GM18526 (cell line): ENCODE results near the gene ARFGAP1.

ENCODE experiments used
- POLR2A ChIP-seq: IDR thresholded peaks from 3 replicates; pipeline ENCODE4 v1.6.1; 2011; ENCODE audit not compliant: insufficient read length; ENCODE audit errors: extremely low read depth

ARFGAP1 gene

DNA sequence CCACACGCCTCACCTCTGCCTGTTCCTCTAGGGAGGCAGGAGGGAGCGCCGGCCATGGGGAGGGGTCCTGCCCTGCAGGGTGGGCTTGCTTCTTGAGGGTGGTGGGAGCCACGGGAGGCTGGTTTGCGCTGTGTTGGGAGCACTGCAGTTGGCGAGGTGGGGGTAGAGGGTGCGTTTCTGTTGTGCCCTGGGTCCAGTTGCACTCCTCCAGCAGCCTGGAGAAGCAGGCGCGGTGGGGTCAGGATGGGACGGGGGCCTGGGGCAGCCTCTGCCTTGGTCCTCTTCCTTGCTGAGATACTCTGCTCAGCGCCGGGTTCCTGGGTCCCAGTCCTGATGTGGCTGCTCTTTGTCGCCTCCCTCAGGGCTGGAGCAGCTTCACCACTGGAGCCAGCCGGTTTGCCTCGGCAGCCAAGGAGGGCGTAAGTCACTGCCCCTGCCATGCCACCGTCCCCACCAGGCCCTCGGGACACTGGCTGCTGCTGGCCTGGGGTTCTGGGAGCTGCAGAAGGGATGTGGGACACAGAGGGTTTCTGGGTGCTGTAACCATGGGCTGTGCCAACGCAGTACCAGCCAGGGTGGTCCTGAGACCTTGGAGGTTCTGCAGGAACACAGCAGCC lies 8.4 kb downstream of the ARFGAP1 start:
- no peak for TF ChIP-seq POLR2A

DNA sequence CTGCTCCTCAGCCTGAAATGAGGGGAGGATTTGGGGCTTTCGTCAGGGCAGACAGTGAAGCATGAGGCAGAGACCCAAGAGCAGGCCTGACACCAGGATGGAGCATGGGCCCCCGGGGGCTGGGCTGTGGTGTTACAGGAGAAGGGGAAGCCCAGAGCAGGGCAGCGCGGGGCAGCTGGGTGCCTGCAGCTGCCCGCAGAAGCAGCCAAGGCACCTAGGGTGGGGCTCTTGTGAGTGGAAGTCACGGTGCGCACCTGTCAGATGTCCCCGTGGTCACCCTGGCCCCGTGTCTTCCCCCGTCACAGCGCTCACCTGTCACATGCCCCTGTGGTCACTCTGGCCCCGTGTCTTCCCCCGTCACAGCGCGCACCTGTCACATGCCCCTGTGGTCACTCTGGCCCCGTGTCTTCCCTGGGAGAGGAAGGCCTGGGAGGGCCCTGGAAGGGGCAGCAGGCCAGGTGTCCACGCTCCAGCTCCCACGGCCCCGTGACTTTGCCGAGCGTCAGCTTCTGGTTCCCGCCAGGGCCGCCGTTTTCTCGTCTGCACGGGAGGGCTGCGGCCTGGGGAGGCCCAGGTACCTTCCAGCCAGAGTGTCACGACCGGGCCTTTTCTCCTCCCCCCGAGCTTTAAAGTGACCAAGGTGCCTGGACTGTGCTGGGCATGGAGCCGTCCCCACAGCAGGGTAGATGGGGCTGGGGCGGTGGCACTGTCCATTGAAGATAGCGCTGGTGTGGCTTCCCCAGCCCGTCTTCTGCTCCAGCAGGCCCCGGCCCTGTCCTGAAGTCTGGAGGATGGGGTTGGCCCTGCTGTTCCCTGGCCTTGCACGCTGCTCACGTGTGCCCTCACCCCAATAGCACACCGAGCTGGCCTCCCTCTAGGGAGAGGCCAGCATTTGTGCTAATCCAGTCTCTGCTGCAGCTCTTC lies 9.4 kb downstream of the ARFGAP1 start:
- TF ChIP-seq POLR2A, result no peak

DNA sequence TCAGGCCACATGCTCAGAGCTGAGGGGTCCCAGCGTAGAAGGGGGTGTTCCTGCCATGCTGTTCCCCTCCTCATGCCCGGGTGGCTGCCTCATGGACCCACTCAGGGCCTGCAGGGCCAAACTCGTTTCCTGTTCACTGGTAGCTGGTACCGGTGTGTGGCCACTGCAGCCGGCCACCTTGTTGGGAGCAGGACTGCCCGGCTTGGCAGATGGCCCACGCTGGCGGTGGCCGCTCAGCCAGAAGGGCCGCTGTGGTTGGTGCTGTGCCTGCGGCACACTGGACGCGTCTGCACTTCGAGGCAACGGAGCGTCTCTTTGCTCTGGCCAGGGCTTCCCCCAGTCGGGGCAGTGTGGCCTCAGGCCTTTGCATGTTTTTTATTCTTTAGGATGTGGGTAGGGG lies 10.3 kb downstream of the ARFGAP1 start:
- no peak for TF ChIP-seq POLR2A

DNA sequence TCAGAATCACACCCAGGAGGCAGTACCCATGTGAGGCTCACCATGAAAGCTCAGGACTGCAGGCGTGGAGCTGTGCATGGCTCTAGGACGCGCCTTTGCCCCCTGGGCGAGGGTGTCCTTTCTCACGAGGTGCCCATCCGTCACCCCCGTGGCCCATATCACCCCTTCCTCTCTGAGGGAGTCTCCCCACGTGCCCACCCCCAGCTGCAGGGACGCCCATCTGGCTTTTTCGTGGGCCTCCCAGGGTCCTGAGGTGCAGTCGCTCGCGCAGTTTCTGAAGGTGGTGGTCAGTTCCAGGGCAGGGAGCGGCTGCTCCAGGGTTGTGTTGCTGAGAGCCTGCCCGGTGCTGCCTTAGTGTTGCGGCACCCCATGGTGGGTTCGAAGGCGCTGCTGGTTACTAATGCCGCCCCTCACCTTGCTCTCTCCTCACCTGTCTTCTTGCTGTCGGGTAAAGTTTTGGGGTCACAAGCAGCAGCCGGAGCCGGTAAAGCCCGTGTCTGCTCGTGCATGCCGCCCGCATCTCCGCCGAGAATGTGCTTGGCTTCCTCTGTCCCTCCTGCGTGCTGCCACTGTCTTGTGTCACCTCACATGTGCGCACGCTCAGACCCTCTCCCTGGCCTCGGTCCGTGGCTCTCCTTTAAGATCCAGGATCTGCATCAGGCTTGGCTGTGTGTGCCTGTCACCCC lies 10.9 kb downstream of the ARFGAP1 start:
- TF ChIP-seq POLR2A, result no peak

DNA sequence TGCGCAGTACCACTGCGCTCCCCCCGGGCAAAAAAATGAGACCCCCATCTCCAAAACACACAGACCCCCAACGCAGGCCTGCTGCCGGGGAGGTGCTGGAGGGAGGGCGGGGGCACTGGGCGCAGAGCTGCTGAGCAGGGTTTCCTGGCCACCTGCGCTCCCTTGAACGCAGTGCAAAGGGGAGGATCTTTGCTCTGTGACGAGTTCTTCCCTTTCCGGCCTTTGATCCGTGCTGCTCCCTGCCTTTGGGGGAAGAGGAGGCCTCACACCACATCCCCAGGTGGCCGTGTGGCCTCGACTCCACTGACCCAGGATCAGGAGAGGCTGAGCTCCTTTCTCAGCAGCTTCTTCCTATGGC lies 11.4 kb downstream of the ARFGAP1 start:
- TF ChIP-seq POLR2A, result no peak

DNA sequence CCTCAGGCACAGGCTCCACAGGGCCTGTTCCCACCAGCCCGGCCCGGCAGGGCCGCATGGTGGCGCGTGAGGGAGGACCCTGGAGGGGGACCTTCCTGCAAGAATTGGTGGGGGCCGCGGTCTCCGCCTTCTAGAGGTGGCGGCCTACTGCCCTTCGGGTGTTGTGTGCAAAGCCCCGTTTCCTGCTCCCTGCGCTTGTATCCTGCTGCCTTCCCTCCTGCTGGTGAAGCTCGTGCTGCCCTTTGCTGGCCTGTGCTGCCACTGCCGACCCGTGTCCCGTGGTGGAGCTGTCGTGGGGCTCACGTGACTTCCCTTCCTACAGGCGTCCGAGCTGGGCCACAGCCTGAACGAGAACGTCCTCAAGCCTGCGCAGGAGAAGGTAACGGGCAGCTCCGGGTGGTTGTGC lies 11.9 kb downstream of the ARFGAP1 start:
- TF ChIP-seq POLR2A, result no peak

DNA sequence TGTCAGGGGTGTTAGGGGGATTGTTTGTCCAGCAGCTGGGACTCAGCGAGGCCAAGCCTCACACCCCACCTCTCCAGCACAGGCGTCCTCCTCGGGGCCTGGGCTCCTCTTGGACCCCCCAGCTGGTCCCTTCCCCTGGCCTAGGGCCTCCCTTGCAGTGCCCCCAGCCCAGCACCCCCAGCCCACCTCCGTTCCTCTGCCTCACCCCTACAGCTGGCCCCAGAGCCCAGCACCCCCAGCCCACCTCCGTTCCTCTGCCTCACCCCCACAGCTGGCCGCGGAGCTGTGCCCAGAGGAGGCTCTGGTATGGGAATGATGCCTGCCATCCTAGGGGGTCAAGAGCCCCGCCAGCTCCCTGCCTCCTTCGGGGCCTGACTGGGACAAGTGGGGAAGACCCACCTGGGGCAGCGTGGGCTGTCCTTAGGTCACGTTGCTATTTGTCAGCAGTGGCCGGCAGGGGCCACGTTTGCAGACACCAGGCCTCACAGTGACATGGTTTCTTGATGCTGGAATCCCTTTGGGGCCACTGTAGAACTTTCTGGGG lies 12.4 kb downstream of the ARFGAP1 start:
- no peak for TF ChIP-seq POLR2A

DNA sequence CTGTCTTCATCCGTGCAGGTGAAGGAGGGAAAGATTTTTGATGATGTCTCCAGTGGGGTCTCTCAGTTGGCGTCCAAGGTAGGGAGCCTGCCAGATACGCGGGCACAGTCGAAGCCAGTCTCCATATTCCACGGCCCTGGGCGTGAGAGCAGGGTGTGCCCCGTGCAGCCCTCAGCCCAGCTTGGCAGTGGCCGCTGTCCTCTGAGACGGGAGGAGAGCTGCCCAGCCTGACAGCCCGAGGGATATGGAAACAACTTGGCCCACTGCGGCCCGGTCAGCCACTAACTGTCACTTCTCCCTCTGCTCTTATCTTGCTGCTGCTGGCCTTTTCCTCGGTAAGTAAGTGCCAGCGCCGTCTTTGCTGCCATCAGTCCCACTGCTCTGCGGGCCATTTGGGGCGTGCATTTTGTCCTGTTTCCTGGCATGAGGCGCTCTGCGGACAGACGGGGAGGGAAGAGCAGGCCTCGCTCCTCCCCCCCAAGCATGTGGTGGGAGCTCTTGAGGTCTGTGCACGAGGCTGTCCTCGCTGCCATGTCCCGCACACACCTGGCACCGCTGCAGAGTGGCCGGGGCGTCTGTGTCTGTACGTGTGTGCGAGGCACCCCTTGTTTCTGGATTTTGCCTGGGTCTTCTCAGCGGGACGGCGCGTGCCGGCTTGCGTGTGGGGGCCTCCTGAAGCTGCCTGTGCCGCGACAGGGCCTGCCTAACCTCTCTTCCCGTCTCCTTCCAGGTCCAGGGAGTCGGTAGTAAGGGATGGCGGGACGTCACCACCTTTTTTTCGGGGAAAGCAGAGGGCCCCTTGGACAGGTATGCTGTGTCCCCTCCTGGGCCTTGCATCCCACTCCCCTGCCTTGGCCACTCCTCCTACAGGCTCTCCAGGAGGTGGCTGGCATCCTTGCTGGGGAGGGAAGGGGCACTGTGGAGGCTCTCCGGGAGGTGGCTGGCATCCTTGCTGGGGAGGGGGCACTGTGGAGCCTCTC lies 13.3 kb downstream of the ARFGAP1 start:
- no peak for TF ChIP-seq POLR2A

DNA sequence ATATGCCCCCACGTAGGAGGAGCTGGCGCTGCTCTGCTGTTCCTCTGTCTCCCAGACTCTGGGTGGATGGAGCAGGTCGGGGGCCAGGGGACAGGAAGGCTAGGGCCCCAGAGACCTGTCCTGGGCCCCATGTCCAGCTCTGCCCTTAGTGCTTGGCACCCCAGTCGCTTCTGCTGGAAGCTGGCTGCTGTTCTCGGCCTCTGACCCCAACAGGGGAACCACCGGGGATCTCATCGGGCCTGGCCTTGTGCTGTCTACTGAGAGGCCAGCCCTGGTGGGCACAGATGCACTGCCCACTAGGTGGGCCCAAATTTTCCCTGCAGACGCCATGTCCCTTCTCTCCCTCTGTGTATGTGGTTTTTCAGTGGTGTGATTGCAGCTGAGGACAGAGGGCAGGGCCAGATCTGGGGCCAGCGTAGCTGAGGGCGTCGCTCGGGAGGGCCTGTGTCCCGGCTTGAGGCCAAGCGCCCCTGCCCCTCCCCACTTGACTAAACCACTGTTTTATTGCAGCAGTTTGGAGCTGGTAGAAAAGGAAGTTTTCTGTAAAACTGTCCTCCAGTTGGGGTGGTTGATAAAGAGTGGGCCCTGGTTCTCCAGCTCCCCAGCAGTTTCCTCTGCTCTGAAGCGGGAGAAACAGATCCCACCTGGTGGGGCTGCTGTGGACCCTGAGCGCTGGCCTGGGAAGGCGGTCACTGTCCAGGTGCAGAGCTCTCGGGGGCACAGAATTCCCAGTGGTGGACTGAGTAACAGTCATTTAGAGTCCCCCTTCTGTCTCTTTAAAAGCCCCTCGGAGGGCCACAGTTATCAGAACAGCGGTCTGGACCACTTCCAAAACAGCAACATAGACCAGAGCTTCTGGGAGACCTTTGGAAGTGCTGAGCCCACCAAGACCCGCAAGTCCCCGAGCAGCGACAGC lies 14.4 kb downstream of the ARFGAP1 start:
- TF ChIP-seq POLR2A, result no peak

DNA sequence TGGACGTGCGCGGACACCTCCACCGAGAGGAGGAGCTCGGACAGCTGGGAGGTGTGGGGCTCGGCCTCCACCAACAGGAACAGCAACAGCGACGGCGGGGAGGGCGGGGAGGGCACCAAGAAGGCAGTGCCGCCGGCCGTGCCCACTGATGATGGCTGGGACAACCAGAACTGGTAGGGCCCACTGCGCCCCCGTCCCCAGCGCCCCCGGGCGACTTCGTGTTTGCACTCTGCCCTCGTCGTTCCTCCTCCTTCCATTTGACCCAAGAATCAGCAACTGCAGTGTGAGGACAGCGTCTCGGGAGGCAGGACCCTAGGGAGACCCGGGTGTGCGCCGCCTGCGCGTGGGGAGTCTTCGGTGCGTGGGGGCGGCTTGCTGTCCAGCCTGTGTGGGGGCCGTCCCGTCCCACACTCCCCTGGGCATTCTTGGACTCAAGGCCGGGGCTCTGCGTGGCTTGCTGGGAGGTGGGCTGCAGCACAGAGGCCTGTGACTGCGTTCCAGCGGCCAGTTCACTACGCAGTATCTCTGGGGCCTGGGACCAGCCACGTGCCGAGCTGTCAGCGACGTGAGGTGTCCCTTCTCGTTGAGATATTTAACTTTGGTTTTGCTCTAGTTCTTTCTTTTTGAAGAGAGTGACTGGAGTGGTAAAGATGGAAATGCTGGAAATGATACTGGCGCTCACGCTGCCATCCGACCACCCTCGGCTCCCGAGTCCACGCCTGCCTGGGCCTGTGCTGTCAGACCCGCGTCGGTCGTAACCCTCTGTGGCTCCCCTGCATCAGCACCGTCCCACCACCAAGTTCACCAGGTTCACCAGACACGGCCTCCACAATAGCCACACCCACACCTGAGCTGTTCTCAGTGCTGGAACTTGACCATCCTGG lies 15.3 kb downstream of the ARFGAP1 start:
- TF ChIP-seq POLR2A, result no peak

DNA sequence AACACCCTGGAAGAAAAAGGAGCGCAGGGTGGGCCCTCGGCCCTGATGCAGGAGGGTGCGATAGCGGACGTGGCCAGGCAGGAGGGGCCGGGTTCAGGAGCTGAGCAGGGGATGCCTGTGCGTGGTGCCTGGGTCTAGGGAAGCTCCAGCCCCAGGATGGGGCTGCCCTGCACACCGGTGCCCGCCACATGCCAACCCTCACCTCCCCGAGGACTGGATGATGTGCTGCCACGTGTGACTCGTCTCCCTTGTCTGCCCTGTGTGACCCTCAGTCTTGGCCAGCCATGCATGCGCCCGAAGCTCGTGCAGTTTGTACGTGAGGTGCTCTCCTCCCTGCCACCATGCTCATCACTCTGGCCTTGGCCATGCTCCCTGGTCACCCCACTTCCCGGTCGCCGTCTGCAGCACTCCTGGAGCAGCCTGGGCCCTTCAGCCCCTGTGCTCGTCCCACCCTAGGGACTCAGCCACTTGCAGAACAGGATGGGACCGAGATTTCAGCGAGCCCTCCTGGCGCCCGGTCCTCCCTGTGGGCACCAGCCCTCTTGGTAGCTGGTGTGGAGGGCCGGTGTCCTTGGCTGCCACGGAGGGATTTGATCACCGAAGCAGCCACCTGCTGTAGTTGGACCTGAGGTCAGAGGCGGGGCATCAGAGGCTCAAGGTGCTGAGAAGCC lies 16.1 kb downstream of the ARFGAP1 start:
- TF ChIP-seq POLR2A, result no peak
